NCI-H2227 (cell line): Measurements from ENCODE around the gene ZNF548.
"Not testable (repeated sequence)": the region's sequence is repeated elsewhere in the genome, so short reads cannot be mapped to it uniquely, and the experiment has no call there.

Experiments
- DNase-seq: peaks from one replicate; lab custom pipeline; 2025; ENCODE audit not compliant: unreplicated experiment; lab: John Stamatoyannopoulos, UW

The ZNF548 gene

DNA sequence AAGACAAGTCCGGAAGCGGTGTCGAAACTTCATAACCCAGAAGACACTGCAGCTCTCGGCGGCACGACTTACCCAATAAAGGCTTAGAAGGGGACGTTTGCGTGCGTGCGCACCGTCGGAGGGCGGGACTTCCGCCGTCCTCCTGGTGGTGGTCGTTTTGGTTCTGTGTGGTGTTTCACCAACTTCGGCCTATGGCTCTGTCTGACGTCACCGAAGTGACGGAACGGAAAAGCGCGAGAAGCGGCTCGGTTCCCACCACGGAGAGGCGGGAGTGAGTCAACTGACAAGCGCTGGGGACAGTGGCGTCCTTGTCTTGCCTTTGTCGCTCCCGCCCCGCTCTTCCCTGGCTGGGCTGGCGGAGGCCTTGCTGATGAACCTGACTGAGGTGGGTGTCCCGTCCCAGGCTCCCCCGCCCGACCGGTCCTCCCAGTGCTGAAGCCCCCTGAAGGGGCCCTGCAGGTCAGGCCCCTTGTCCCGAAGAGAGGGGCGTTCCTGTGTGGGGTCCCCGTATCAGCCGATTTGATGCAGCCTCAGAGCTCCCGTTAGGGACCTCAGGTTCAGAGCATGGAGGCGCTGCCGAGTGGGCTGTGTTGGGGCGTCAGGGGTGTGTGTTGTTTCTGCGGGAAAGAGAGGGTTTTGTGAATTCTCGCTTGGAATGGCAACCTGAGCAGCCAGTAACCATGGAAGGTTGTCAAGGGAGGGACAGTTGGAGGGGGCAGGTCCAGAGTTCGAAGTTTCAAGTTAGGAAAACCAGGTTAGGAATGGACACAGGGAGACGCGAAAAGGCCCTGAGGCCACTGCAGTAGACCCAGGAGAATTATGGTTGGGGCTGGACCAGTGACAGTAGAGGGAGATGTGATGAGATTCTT lies at the start of gene ZNF548:
Gene ZNF548 (plus strand): TSS at position 125 of the 869 bp plus-strand sequence. CDS start 246 bp downstream, at position 371.
- peak; percentile 100 for DNase-seq

DNA sequence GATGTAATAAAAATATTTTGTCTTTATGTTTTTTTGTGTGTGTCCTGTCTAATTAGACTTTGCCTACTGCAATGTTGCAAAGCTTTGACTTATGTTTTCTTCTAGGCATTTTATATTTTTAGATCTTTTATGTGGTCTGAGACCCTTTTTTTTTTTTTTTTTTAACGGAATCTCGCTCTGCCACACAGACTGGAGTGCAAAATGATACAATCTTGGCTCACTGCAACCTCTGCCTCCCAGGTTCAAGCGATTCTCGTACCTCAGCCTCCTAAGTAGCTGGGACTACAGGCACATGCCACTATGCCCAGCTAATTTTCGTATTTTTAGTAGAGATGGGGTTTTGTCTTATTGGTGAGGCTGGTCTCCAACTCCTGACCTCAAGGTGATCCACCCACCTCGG lies 47.1 kb upstream of the ZNF548 start:
- DNase-seq: no peak

GRCh38 chr19:57348136-57348535 lies 41.5 kb upstream of the ZNF548 start:
- peak; percentile 51 for DNase-seq

- DNase-seq: peak; percentile 99
Observed at GRCh38 chr19:57350877-57351805, 38.5 kb upstream of the ZNF548 start, which contains the start of gene ZNF304. Gene ZNF304, plus strand, starts transcription at chr19:57351271. Its CDS starts 394 bp downstream, at chr19:57351665.

DNA sequence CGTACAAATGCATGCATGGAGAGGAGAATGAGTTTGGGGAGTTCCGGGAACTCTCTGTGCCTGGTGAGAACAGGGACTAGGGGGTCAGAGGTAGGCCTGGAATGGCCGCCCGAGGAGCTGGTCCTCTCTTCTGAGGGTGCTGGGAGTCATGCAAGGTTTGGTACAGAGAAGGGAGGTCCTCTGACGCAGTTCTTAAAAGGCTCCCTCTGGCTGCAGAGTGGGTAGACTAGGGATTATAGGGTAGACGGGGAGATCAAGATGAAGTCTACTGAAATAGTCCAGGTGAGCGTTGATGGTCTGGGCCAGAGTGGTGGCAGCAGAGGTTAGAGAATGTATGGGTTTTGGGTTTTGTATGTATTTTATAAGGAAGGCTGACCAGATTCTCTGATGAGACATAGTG lies 37.8 kb upstream of the ZNF548 start:
- no peak for DNase-seq

GRCh38 chr19:57355916-57356315 lies 33.7 kb upstream of the ZNF548 start:
- no peak for DNase-seq

- DNase-seq: no peak
Observed at GRCh38 chr19:57357406-57357805, 32.2 kb upstream of the ZNF548 start.

- no peak for DNase-seq
Observed at GRCh38 chr19:57359300-57359699, 30.4 kb upstream of the ZNF548 start.

- DNase-seq: no peak
Observed at GRCh38 chr19:57362419-57362818, 27.2 kb upstream of the ZNF548 start.

DNA sequence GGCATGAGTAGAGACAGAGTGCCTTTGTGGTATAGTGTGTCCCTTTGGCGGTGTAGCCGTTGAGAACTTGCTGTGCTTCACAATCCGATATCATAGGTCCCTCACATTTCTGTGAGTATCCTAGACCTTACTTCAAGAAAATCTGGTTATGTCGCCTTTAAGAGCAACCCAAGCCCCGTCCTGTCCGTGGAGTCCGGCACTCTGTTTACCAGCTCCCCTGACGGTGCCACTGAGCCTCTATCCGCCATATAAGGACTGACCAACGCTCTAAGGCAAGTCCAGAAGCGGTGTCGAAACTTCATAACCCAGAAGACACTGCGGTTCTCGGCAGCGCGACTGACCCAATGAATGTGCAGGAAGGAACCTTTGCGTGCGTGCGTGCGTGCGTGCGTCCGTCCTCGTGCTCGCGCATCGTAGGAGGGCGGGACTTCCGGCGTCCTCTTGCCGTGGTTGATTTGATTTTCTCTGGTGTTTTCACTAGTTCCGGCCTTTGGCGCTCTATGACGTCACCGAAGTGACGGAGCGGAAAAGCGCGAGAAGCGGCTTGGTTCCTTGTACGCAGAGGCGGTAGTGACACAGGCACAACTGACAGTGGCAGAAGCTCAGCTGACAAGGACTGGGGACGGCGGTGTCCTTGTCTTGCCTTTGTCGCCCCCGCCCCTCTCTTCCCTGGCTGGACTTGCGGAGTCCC lies 26.5 kb upstream of the ZNF548 start, which contains the start of the genes TRAPPC2B and ZNF547:
Gene TRAPPC2B (plus strand): TSS at position 555 of the 691 bp plus-strand sequence. CDS start 1,283 bp downstream, outside the sequence.
Gene ZNF547 (plus strand): TSS at position 555 of the 691 bp plus-strand sequence. CDS start 5,005 bp downstream, outside the sequence.
- DNase-seq: peak; percentile 100

DNA sequence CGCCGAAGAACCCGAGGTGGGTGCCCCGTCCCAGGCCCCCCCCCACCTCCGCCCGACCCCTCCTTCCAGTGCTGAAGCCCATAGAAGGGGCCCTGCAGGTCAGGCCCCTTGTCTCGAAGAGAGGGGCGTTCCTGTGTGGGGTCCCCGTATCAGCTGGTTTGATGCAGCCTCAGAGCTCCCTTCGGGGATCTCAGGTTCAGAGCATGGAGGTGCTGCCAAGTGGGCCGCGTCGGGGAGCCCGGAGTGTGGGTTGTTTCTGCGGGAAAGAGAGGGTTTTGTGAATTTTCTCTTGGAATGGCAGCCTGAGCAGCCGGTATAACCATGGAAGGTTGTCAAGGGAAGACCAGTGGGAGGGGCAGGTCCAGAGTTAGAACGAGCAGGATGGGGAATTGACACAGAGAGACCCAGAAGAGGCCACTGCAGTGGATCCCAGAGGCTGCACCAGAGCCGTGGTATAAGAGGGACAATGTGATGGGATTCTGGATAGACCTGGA lies 25.9 kb upstream of the ZNF548 start:
- peak; percentile 62 for DNase-seq

GRCh38 chr19:57366776-57367175 lies 22.9 kb upstream of the ZNF548 start:
- DNase-seq: no peak

DNA sequence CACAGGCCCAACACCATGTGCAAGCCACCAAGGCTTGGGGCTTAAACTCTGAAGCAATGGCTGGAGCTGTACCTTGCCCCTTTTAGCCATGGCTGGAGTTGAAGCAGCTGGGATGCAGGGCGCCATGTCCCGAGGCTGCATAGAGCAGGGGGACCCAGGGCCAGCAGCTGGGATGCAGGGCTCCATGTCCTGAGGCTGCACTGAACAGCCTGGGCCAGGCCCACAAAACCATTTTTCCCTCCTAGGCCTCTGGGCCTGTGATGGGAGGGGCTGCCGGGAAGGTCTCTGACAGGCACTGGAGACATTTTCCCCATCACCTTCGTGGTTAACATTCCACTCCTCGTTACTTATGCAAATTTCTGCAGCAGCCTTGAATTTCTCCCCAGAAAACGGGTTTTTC lies 15.5 kb upstream of the ZNF548 start:
- DNase-seq: no peak

GRCh38 chr19:57374647-57375046 lies 15.0 kb upstream of the ZNF548 start:
- DNase-seq: not testable (repeated sequence)

DNA sequence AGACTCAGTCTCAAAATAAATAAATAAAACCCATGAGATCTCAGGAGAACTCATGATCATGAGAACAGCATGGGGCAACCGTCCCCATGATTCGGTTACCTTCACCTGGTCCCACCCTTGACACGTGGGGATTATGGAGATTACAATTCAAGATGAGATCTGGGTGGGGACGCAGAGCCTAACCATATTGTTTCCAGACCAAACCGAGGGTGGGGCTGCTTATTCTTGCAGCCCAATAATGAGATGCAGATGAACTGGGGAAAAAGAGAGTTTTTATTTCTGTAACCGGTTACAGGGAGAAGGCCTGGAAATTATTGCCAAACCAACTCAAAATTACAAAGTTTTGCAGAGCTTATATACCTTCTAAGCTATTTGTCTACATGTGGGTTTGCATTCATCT lies 13.5 kb upstream of the ZNF548 start:
- no peak for DNase-seq

GRCh38 chr19:57377498-57378146 lies 12.0 kb upstream of the ZNF548 start:
- DNase-seq: no peak

DNA sequence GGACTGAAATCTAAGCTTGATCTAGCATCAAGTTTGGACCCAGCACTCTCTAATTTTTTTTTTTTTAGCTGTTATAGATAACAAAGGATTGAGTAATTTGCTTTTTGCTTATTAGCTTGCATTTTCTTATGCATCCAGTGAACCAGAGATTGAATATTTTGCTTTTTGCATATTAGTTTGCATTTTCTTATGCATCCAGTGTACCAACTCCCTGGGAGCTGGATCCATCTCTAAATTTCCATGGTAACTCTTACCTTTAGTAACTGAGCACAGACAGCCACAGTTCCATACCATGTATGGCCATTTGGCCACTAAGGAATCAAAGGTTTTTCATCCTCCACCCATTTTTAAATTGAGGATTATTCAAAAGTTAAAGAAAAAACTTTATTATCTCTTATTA lies 8.7 kb upstream of the ZNF548 start:
- no peak for DNase-seq

DNA sequence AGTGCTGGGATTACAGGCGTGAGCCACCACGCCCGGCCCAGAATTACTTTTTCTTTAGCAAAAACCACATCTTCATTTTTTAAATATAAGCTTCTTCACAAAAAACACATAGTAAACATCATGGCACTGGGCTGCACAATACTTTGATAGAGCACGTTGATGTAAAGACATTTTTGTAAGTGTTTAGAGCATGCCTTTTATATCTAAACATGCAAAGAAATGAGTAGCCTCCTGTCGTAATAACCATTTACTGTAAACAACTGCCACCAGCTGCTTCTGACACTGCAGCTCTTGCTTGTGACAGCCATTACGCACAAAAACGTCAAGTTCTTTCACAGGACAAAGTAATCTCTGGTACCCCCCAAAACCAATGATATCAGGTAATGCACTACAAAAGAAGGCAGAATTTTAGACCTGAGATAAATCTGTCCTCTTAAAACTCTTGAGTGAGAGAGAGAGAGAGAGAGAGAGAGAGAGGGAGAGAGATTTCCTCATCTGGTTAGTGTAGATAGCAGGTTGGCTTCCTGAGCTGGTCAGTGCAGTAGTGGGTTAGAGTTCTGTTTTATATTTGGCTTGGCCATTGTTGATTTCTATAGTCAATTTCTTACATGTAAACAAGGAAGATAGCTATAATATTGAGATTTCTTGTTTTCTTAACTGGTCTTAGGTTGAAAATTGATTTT lies 6.7 kb upstream of the ZNF548 start:
- no peak for DNase-seq

DNA sequence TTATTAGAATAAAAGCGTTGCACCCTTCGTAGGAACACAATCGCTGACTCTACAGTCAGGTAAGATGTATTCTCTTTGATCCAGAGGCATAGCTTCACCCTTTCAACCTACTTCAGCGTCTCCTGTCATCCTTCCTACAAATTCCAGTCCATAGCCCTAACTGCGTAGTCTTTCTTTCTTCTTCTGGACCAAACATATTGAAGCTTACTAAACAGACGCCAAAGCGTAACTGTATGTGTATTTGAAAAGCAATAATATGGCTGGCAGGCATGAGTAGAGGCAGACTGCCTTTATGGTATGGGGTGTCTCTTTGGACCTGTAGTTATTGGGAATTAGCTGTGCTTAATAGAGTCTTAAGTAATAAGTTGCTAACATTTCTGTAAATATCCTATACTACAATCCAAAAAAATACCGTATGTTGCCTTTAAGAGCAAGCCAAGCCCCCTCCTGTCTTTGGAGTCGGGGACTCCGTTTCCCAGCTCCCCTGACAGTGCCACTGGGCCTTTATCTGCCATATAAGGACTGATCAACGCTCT lies 392 bp upstream of the ZNF548 start:
- DNase-seq: no peak
